BE2C (cell line): Measurements from ENCODE around the gene KRTAP10-3. TPM values are rescaled to one million over a fixed set of nuclear protein-coding genes. Genes with fewer than 3 reads are reported as not detected.
"Not testable (repeated sequence)": the region's sequence is repeated elsewhere in the genome, so short reads cannot be mapped to it uniquely, and the experiment has no call there.

ENCODE experiments used
- DNase-seq: peaks from one replicate; pipeline ENCODE4 v3.0.0-alpha.2; 2020
- H3K27me3 ChIP-seq: fragments of 250-450 bp; sonication (Bioruptor Pico); 2 replicates; pipeline ENCODE4 v1.5.1; 2020; ENCODE audit warnings: mild to moderate bottlenecking
- H3K36me3 ChIP-seq: fragments of 250-450 bp; sonication (Bioruptor Pico); 2 replicates; pipeline ENCODE4 v1.5.1; 2020; ENCODE audit warnings: mild to moderate bottlenecking
- H3K4me1 ChIP-seq: fragments of 250-450 bp; sonication (Bioruptor Pico); 2 replicates; pipeline ENCODE4 v1.5.1; 2020
- H3K4me3 ChIP-seq: 2 replicates; pipeline ENCODE4 v1.5.1; 2011; ENCODE audit warnings: low read depth, low read length
- H3K9me3 ChIP-seq: fragments of 250-450 bp; sonication (Bioruptor Pico); 2 replicates; pipeline ENCODE4 v1.5.1; 2020
- polyA plus RNA-seq: library from polyadenylated mRNA; unstranded; fragments of >200 nt; gene quantifications from one replicate; pipeline ENCODE4 v1.2.1, GENCODE V29; 2012; ENCODE audit warnings: low read depth, missing spikeins; ENCODE audit not compliant: insufficient read length, insufficient read depth
- TF ChIP-seq, protein P1 (sequence below): IDR thresholded peaks from 2 replicates; pipeline ENCODE4 v1.5.1; 2012; ENCODE audit warnings: mild to moderate bottlenecking, low read depth, low read length

KRTAP10-3 gene
- not detected for polyA plus RNA-seq

GRCh38 chr21:44558695-44559094, at the start of gene KRTAP10-3:
Gene KRTAP10-3 (minus strand): TSS chr21:44558795. CDS start chr21:44558715, 80 bp downstream.
- Histone ChIP-seq H3K4me3 (no peak within 1 kb of the TSS), H3K9me3 (no peaks in the 10 kb centered on the region), H3K27me3 (peaks cover 37% of the 10 kb centered on the region), H3K36me3 (no peaks in the 10 kb centered on the region), H3K4me1 (no peaks in the 10 kb centered on the region)
- DNase-seq = no peak
- TF ChIP-seq, protein P1, sequence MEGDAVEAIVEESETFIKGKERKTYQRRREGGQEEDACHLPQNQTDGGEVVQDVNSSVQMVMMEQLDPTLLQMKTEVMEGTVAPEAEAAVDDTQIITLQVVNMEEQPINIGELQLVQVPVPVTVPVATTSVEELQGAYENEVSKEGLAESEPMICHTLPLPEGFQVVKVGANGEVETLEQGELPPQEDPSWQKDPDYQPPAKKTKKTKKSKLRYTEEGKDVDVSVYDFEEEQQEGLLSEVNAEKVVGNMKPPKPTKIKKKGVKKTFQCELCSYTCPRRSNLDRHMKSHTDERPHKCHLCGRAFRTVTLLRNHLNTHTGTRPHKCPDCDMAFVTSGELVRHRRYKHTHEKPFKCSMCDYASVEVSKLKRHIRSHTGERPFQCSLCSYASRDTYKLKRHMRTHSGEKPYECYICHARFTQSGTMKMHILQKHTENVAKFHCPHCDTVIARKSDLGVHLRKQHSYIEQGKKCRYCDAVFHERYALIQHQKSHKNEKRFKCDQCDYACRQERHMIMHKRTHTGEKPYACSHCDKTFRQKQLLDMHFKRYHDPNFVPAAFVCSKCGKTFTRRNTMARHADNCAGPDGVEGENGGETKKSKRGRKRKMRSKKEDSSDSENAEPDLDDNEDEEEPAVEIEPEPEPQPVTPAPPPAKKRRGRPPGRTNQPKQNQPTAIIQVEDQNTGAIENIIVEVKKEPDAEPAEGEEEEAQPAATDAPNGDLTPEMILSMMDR = no peak

GRCh38 chr21:44606495-44606894, 47.9 kb upstream of the KRTAP10-3 start:
- TF ChIP-seq, protein P1 = no peak
- no peak overlapping the region for H3K4me3 ChIP-seq
- no peaks in the 10 kb centered on the region for H3K9me3 ChIP-seq
- H3K27me3 ChIP-seq = peaks cover 9% of the 10 kb centered on the region
- no peak for DNase-seq
- no peaks in the 10 kb centered on the region for H3K36me3 ChIP-seq
- H3K4me1 ChIP-seq = no peaks in the 10 kb centered on the region

GRCh38 chr21:44603911-44604310, 45.3 kb upstream of the KRTAP10-3 start:
- TF ChIP-seq, protein P1 = no peak
- H3K9me3 ChIP-seq = no peaks in the 10 kb centered on the region
- no peak for DNase-seq
- H3K27me3 ChIP-seq = peaks cover 24% of the 10 kb centered on the region
- no peaks in the 10 kb centered on the region for H3K36me3 ChIP-seq
- no peak overlapping the region for H3K4me3 ChIP-seq
- no peaks in the 10 kb centered on the region for H3K4me1 ChIP-seq

- Histone ChIP-seq H3K4me1 (no peaks in the 10 kb centered on the region), H3K27me3 (peaks cover 26% of the 10 kb centered on the region), H3K36me3 (no peaks in the 10 kb centered on the region), H3K4me3 (no peak overlapping the region), H3K9me3 (no peaks in the 10 kb centered on the region)
- TF ChIP-seq, protein P1 = no peak
- no peak for DNase-seq
These were observed 44.7 kb upstream of the KRTAP10-3 start for GRCh38 chr21:44603109-44603875.

- no peak for DNase-seq
- no peaks in the 10 kb centered on the region for H3K4me1 ChIP-seq
- no peaks in the 10 kb centered on the region for H3K36me3 ChIP-seq
- no peak overlapping the region for H3K4me3 ChIP-seq
- TF ChIP-seq, protein P1 = no peak
- peaks cover 34% of the 10 kb centered on the region for H3K27me3 ChIP-seq
- H3K9me3 ChIP-seq = no peaks in the 10 kb centered on the region
These were observed 43.9 kb upstream of the KRTAP10-3 start for GRCh38 chr21:44602463-44602850.

- Histone ChIP-seq H3K36me3 (no peaks in the 10 kb centered on the region), H3K4me1 (no peaks in the 10 kb centered on the region), H3K4me3 (no peak overlapping the region), H3K27me3 (peaks cover 35% of the 10 kb centered on the region), H3K9me3 (no peaks in the 10 kb centered on the region)
- DNase-seq = no peak
- TF ChIP-seq, protein P1 = no peak
These were observed 43.2 kb upstream of the KRTAP10-3 start for GRCh38 chr21:44601596-44602462.

DNA sequence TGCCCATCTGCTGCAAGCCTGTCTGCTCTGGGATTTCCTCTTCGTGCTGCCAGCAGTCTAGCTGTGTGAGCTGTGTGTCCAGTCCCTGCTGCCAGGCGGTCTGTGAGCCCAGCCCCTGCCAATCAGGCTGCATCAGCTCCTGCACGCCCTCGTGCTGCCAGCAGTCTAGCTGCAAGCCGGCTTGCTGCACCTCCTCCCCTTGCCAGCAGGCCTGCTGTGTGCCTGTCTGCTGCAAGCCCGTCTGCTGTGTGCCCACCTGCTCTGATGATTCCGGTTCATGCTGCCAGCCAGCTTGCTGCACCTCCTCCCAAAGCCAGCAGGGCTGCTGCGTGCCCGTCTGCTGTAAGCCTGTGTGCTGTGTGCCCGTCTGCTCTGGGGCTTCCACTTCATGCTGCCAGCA, 42.5 kb upstream of the KRTAP10-3 start:
- not testable (repeated sequence) for H3K4me3 ChIP-seq, DNase-seq, H3K36me3 ChIP-seq, H3K4me1 ChIP-seq, H3K9me3 ChIP-seq
- peaks cover 39% of the 10 kb centered on the region for H3K27me3 ChIP-seq

DNA sequence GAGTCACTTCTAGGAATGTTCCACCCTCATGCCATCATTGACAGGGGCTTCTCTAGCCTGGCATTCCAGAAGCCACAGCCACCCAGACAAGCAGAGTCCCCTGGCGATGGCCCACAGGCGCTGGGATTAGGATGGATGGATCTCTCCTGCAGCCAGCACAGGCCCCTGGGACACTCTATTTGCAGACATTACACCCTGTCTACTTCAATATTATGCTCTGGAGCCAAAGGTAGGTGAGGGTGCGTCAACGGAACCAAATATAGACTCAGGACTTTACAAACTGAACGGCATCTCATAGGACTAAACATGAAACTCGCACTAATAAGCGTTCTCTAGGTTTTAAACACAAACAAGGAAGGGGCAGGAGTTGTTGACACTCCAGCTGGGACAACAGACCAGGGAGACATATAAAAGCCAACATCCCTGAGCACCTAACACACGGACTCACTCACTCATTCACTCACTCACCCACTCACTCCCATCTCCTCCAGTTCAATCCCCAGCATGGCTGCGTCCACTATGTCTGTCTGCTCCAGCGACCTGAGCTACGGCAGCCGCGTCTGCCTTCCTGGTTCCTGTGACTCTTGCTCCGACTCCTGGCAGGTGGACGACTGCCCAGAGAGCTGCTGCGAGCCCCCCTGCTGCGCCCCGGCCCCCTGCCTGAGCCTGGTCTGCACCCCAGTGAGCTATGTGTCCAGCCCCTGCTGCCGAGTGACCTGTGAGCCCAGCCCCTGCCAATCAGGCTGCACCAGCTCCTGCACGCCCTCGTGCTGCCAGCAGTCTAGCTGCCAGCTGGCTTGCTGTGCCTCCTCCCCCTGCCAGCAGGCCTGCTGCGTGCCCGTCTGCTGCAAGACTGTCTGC, 41.8 kb upstream of the KRTAP10-3 start, which contains the start of gene KRTAP10-7:
KRTAP10-7 (plus strand) TSS at position 480 of the 861 bp plus-strand sequence; CDS start at position 505, 25 bp downstream.
- H3K36me3 ChIP-seq, H3K9me3 ChIP-seq, H3K4me1 ChIP-seq, H3K4me3 ChIP-seq, DNase-seq: not testable (repeated sequence)
- peaks cover 44% of the 10 kb centered on the region for H3K27me3 ChIP-seq
